ENCODE measurements around the gene COX20. TPM values are rescaled to one million over a fixed set of nuclear protein-coding genes. Genes with fewer than 3 reads are reported as not detected.

Gene COX20
- total and polyA plus RNA-seq, 2 of the 13 experiments (the other 11 are each of a cell fraction or from before 2014, with no cell fraction given) = 34.4 to 95.8 TPM

DNA sequence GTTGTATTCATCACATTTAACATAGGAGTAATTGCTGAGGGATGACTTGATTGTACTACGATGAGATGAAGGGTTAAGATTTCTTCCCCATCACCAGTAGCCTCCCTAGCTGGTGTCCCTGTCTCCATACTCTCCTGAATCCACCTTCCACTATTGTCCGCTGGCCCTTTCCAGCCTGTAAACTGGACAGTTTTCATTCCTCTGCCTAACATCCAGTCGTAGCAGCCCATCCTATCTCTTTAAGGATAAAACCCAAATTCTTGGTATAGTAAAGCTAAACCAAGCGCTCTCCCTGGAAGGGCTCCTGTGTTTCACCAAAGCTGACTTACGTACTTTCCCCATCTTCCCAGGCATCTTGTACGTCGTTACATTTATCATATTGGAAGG is 670 bp downstream of the COX20 start (continued):
- TF ChIP-seq, protein P1, sequence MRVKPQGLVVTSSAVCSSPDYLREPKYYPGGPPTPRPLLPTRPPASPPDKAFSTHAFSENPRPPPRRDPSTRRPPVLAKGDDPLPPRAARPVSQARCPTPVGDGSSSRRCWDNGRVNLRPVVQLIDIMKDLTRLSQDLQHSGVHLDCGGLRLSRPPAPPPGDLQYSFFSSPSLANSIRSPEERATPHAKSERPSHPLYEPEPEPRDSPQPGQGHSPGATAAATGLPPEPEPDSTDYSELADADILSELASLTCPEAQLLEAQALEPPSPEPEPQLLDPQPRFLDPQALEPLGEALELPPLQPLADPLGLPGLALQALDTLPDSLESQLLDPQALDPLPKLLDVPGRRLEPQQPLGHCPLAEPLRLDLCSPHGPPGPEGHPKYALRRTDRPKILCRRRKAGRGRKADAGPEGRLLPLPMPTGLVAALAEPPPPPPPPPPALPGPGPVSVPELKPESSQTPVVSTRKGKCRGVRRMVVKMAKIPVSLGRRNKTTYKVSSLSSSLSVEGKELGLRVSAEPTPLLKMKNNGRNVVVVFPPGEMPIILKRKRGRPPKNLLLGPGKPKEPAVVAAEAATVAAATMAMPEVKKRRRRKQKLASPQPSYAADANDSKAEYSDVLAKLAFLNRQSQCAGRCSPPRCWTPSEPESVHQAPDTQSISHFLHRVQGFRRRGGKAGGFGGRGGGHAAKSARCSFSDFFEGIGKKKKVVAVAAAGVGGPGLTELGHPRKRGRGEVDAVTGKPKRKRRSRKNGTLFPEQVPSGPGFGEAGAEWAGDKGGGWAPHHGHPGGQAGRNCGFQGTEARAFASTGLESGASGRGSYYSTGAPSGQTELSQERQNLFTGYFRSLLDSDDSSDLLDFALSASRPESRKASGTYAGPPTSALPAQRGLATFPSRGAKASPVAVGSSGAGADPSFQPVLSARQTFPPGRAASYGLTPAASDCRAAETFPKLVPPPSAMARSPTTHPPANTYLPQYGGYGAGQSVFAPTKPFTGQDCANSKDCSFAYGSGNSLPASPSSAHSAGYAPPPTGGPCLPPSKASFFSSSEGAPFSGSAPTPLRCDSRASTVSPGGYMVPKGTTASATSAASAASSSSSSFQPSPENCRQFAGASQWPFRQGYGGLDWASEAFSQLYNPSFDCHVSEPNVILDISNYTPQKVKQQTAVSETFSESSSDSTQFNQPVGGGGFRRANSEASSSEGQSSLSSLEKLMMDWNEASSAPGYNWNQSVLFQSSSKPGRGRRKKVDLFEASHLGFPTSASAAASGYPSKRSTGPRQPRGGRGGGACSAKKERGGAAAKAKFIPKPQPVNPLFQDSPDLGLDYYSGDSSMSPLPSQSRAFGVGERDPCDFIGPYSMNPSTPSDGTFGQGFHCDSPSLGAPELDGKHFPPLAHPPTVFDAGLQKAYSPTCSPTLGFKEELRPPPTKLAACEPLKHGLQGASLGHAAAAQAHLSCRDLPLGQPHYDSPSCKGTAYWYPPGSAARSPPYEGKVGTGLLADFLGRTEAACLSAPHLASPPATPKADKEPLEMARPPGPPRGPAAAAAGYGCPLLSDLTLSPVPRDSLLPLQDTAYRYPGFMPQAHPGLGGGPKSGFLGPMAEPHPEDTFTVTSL (CRISPR knock-in tag; IDR thresholded peaks at IDR 0.05; ENCODE audit: borderline replicate concordance) = no peak
- no peak for TF ChIP-seq NFE2L2 (IDR thresholded peaks at IDR 0.05; ENCODE audit: low read length)
- TF ChIP-seq, protein P2, sequence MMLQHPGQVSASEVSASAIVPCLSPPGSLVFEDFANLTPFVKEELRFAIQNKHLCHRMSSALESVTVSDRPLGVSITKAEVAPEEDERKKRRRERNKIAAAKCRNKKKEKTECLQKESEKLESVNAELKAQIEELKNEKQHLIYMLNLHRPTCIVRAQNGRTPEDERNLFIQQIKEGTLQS (CRISPR knock-in tag; IDR thresholded peaks at IDR 0.05) = no peak
- TF ChIP-seq MAF1 (CRISPR knock-in tag; IDR thresholded peaks at IDR 0.05; ENCODE audit: borderline replicate concordance) = no peak
- no peak for TF ChIP-seq ZNF382 (CRISPR knock-in tag; IDR thresholded peaks at IDR 0.05; ENCODE audit: borderline replicate concordance)
- TF ChIP-seq ZNF34 (CRISPR knock-in tag; IDR thresholded peaks at IDR 0.05; ENCODE audit: borderline replicate concordance) = 0 out of 2 replicates have a peak, but pooled peaks have one; percentile 63
- no peak for TF ChIP-seq KMT2B (CRISPR knock-in tag; IDR thresholded peaks at IDR 0.05)
- no peak for TF ChIP-seq ZNF44 (CRISPR knock-in tag; IDR thresholded peaks at IDR 0.05)
- TF ChIP-seq ZNF615 (CRISPR knock-in tag; IDR thresholded peaks at IDR 0.05; ENCODE audit: borderline replicate concordance) = no peak
- no peak for TF ChIP-seq ZNF788 (CRISPR knock-in tag; IDR thresholded peaks at IDR 0.05; ENCODE audit: borderline replicate concordance)
- TF ChIP-seq, protein P3, sequence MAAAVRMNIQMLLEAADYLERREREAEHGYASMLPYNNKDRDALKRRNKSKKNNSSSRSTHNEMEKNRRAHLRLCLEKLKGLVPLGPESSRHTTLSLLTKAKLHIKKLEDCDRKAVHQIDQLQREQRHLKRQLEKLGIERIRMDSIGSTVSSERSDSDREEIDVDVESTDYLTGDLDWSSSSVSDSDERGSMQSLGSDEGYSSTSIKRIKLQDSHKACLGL (CRISPR knock-in tag; IDR thresholded peaks at IDR 0.05) = no peak
- TF ChIP-seq ZNF343 (CRISPR knock-in tag; IDR thresholded peaks at IDR 0.05) = peak; percentile 66; the same call in 1 of the 2 replicates
- TF ChIP-seq SRY (CRISPR knock-in tag; IDR thresholded peaks at IDR 0.05) = no peak
- no peak for TF ChIP-seq GFI1 (CRISPR knock-in tag; IDR thresholded peaks at IDR 0.05; ENCODE audit: borderline replicate concordance)

Data from HepG2 (cell line).